NT2/D1 (cell line): ENCODE results near the gene CCDC63.

Experiments used
- SUZ12 ChIP-seq: IDR thresholded peaks from 2 replicates; pipeline ENCODE4 v1.6.1; 2011; ENCODE audit not compliant: insufficient read length, insufficient read depth; ENCODE audit errors: extremely low read depth
- YY1 ChIP-seq: IDR thresholded peaks from 2 replicates; pipeline ENCODE4 v1.6.1; 2011; ENCODE audit not compliant: insufficient read length, insufficient read depth
- ZNF274 ChIP-seq: IDR thresholded peaks from 2 replicates; pipeline ENCODE4 v1.6.1; 2011; ENCODE audit warnings: mild to moderate bottlenecking, low read depth, low read length

- TF ChIP-seq YY1 (no peak), ZNF274 (no peak), SUZ12 (no peak)
Observed at GRCh38 chr12:110861729-110862128, 14.9 kb downstream of the CCDC63 start.
